Fibroblast of lung (primary cell): ENCODE data around the gene PSMB8. TPM values are rescaled to one million over a fixed set of nuclear protein-coding genes. Genes with fewer than 3 reads are reported as not detected.
A peak's percentile ranks its signal among the peaks of the same experiment; 100 is the strongest.

ENCODE experiments used
- DNase-seq, 2 donors: peaks; one replicate each; pipeline versions ENCODE4 v3.0.0 to v3.0.0-alpha.2; 2010; ENCODE audit warnings: low read depth in 2 of 2
- H2AFZ ChIP-seq: 2 replicates; pipeline ENCODE4 v1.5.1; 2012; ENCODE audit warnings: low read length, control low read depth, inconsistent platforms
- H3K27ac ChIP-seq: 2 replicates; pipeline ENCODE4 v1.5.1; 2011; ENCODE audit warnings: low read length, control low read depth; ENCODE audit not compliant: insufficient read depth
- H3K27me3 ChIP-seq: 2 replicates; pipeline ENCODE4 v1.5.1; 2011; ENCODE audit warnings: mild to moderate bottlenecking, low read length; ENCODE audit not compliant: control insufficient read depth, insufficient read depth
- H3K36me3 ChIP-seq: 2 replicates; pipeline ENCODE4 v1.5.1; 2011; ENCODE audit warnings: low read length; ENCODE audit not compliant: control insufficient read depth, insufficient read depth
- H3K4me1 ChIP-seq: 2 replicates; pipeline ENCODE4 v1.5.1; 2011; ENCODE audit warnings: low read length; ENCODE audit not compliant: control insufficient read depth, insufficient read depth; ENCODE audit errors: extremely low read depth
- H3K4me2 ChIP-seq: 2 replicates; pipeline ENCODE4 v1.5.1; 2011; ENCODE audit warnings: low read length, control low read depth; ENCODE audit not compliant: insufficient read depth; ENCODE audit errors: extremely low read depth
- H3K4me3 ChIP-seq, 4 experiments: fragments of 200-600 bp in 1 of 4; sonication (generic) in 1 of 4; replicated peaks in 1 of 4; 2 replicates each; pipeline ENCODE4 v1.5.1; 2011 to 2016; ENCODE audit warnings: low read length in 4 of 4, low read depth in 3 of 4, mild to moderate bottlenecking in 3 of 4, control low read depth in 2 of 4, inconsistent platforms in 1 of 4, mixed read lengths in 1 of 4; ENCODE audit not compliant: insufficient read depth in 1 of 4; ENCODE audit errors: control extremely low read depth in 1 of 4
- H3K79me2 ChIP-seq: 2 replicates; pipeline ENCODE4 v1.5.1; 2012; ENCODE audit warnings: mild to moderate bottlenecking, low read length, inconsistent platforms; ENCODE audit not compliant: control insufficient read depth, insufficient read depth
- H3K9ac ChIP-seq: 2 replicates; pipeline ENCODE4 v1.5.1; 2011; ENCODE audit warnings: mild to moderate bottlenecking, low read length, control low read depth; ENCODE audit not compliant: insufficient read depth
- H3K9me3 ChIP-seq: 2 replicates; pipeline ENCODE4 v1.5.1; 2012; ENCODE audit warnings: low read depth, low read length; ENCODE audit not compliant: control insufficient read depth, insufficient read depth
- H4K20me1 ChIP-seq: 2 replicates; pipeline ENCODE4 v1.5.1; 2011; ENCODE audit warnings: low read length; ENCODE audit not compliant: control insufficient read depth, insufficient read depth; ENCODE audit errors: extremely low read depth
- EZH2 ChIP-seq: IDR thresholded peaks from 2 replicates; pipeline ENCODE4 v1.5.1; 2012; ENCODE audit warnings: low read length, control low read depth, mild to moderate bottlenecking; ENCODE audit errors: missing control alignments
- polyA plus RNA-seq, 2 donors: library from polyadenylated mRNA; depleted of rRNA in 1 of 2; stranded (reverse) in 1 of 2; unstranded in 1 of 2; fragments of >200 nt; gene quantifications; 2 replicates each; pipeline ENCODE4 v1.2.1, GENCODE V29; 2011 to 2012; ENCODE audit warnings: missing spikeins in 1 of 2
- total RNA-seq: library from RNA; depleted of rRNA; stranded (reverse); fragments of >200 nt; gene quantifications from 2 replicates; pipeline ENCODE4 v1.2.1, GENCODE V29; 2014
- TF ChIP-seq, protein P1 (sequence below), 2 donors: IDR thresholded peaks in 1 of 2; conservative IDR thresholded peaks in 1 of 2; 1 replicate in 1 of 2; 2 replicates in 1 of 2; pipeline ENCODE4 v1.5.1; 2011 to 2012; ENCODE audit warnings: low read length in 2 of 2, control low read depth in 1 of 2, inconsistent platforms in 1 of 2, low read depth in 1 of 2, mild to moderate bottlenecking in 1 of 2

The PSMB8 gene
- total and polyA plus RNA-seq, 2 donors (not counting 1 experiment from before 2014, with no cell fraction given) = 77.3 to 80.0 TPM

DNA sequence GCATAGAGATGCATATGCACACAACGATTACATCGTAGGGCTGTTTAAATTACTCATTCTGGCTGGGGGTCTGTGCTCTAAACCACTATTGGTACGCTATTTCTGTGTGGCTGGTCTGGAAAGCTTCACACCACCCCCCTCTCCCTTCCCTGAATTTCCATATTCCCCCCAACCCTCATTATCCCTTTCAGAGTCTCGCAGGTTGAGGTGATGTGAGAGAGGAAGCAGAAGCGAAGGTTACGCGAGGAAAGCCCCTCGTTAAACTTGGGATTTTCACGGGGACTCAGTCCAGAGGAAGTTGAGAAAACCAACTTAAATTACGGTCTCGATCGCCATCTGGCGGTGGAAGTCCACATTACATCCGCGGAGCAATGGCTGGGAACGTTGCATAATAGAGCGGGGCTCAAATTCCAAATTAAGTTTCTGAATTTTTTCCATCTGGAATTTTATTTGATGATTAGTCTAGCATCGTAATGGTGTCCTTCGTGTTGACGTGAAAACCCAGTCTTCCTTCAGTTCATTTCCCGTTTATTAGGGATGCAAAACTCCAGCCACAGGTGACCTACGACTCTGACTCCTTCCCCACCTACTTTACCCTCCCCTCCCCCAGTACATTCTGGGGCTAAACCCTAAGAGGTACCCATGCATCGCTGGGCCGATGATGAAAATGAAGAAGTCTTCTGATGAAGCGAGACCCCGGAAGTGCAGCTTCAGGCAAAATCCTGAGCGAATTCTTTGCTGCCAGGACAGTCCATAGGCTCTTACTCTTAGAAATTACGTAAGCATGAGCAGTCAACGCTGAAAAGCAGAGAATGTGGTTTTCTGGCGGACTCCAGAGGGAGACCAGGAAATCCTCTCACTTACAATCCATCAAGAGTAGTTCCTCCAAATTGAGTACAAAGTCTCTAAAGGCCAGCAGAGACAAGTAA is 46.7 kb downstream of the PSMB8 start:
- peaks cover 18% of the 10 kb centered on the region for H3K27me3 ChIP-seq

DNA sequence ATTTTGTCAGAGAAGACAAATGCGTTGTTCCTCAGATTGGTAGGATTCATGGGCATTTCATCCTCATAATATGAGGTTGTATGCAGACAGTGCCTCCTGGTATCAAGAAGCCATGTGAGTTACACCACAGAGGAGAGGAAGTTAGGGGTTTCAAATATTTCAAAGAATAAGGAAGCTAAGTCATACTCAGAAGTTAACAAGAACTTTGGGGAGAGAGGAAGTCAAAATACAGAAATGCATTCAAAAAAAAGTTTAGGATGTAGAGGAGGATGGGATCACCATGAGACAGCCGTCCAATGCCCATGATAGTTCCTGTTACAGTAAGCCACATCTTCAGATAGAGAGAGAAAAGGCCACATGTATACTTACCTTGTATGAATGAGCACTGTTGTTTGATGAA is 49.3 kb downstream of the PSMB8 start:
- Histone ChIP-seq H3K79me2 (no peaks in the 10 kb centered on the region), H3K4me2 (no peak overlapping the region), H3K9me3 (no peaks in the 10 kb centered on the region), H3K4me3 (no peak overlapping the region), H3K27me3 (peaks cover 14% of the 10 kb centered on the region), H3K9ac (no peak overlapping the region), H3K36me3 (no peaks in the 10 kb centered on the region), H3K4me1 (no peaks in the 10 kb centered on the region), H3K27ac (no peak overlapping the region), H2AFZ (no peak overlapping the region), H4K20me1 (no peaks in the 10 kb centered on the region)
- TF ChIP-seq, protein P1, sequence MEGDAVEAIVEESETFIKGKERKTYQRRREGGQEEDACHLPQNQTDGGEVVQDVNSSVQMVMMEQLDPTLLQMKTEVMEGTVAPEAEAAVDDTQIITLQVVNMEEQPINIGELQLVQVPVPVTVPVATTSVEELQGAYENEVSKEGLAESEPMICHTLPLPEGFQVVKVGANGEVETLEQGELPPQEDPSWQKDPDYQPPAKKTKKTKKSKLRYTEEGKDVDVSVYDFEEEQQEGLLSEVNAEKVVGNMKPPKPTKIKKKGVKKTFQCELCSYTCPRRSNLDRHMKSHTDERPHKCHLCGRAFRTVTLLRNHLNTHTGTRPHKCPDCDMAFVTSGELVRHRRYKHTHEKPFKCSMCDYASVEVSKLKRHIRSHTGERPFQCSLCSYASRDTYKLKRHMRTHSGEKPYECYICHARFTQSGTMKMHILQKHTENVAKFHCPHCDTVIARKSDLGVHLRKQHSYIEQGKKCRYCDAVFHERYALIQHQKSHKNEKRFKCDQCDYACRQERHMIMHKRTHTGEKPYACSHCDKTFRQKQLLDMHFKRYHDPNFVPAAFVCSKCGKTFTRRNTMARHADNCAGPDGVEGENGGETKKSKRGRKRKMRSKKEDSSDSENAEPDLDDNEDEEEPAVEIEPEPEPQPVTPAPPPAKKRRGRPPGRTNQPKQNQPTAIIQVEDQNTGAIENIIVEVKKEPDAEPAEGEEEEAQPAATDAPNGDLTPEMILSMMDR (conservative IDR thresholded peaks at IDR 0.05 in 1 of 2, IDR thresholded peaks at IDR 0.05 in 1 of 2; ENCODE audit: low read depth in 1 of 2, low read length in 2 of 2) = no peak
- no peak for TF ChIP-seq EZH2
- DNase-seq = no peak

More for the DNA sequence above, 46.7 kb downstream of the PSMB8 start:
- no peaks in the 10 kb centered on the region for H3K9me3 ChIP-seq
- H3K36me3 ChIP-seq = no peaks in the 10 kb centered on the region
- no peak overlapping the region for H3K27ac ChIP-seq
- H4K20me1 ChIP-seq = no peaks in the 10 kb centered on the region
- no peak for TF ChIP-seq EZH2
- TF ChIP-seq, protein P1 (conservative IDR thresholded peaks at IDR 0.05 in 1 of 2, IDR thresholded peaks at IDR 0.05 in 1 of 2; ENCODE audit: low read depth in 1 of 2, low read length in 2 of 2) = peak; percentile 72 to 80
- no peak overlapping the region for H3K9ac ChIP-seq
- H2AFZ ChIP-seq = peak overlapping the region; percentile 83
- H3K79me2 ChIP-seq = no peaks in the 10 kb centered on the region
- peak; percentile 42 to 68 for DNase-seq
- peak overlapping the region; percentile 74 for H3K4me2 ChIP-seq
- peak overlapping the region in 2 of 4 experiments; percentile 21 to 39 for H3K4me3 ChIP-seq
- no peaks in the 10 kb centered on the region for H3K4me1 ChIP-seq

DNA sequence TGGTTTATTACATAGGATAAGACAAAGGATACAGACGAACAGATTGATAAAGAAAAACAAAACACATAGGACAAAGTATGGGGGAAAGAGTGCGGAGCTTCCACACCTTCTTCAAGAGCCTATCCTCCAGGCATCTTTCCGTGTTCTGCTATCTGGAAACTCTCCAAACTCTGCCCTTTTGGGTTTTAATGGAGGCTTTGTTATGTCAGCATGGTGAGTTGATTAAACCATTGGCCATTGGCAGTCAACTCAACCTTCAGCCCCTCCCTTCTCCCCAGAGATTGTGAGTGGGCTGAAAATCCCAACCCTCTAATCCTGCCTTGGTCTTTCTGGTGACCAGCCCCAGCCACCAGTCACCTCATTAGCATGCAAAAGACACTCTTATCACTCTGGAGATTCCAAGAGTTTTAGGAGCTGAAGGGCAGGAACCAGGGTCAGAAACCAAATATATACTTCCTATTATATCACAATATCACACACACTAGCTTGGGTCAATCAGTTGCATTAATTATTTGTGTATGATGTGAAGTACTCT is 50.9 kb downstream of the PSMB8 start:
- no peaks in the 10 kb centered on the region for H3K4me1 ChIP-seq
- no peaks in the 10 kb centered on the region for H3K36me3 ChIP-seq
- no peak overlapping the region for H3K4me2 ChIP-seq
- DNase-seq = no peak
- no peak overlapping the region for H3K9ac ChIP-seq
- H3K79me2 ChIP-seq = no peaks in the 10 kb centered on the region
- H3K27me3 ChIP-seq = peaks cover 14% of the 10 kb centered on the region
- no peak overlapping the region for H3K27ac ChIP-seq
- H3K9me3 ChIP-seq = no peaks in the 10 kb centered on the region
- TF ChIP-seq EZH2 = no peak
- TF ChIP-seq, protein P1 (conservative IDR thresholded peaks at IDR 0.05 in 1 of 2, IDR thresholded peaks at IDR 0.05 in 1 of 2; ENCODE audit: low read depth in 1 of 2, low read length in 2 of 2) = no peak
- H2AFZ ChIP-seq = no peak overlapping the region
- H4K20me1 ChIP-seq = no peaks in the 10 kb centered on the region
- no peak overlapping the region for H3K4me3 ChIP-seq
